Middle frontal gyrus (tissue), 1 donor: ENCODE measurements around the gene NAP1L1.

Experiments used
- DNase-seq: peaks from one replicate; pipeline ENCODE4 v3.0.0-alpha.2; 2015; ENCODE audit warnings: low spot score; ENCODE audit errors: extremely low spot score

The NAP1L1 gene, protein sequence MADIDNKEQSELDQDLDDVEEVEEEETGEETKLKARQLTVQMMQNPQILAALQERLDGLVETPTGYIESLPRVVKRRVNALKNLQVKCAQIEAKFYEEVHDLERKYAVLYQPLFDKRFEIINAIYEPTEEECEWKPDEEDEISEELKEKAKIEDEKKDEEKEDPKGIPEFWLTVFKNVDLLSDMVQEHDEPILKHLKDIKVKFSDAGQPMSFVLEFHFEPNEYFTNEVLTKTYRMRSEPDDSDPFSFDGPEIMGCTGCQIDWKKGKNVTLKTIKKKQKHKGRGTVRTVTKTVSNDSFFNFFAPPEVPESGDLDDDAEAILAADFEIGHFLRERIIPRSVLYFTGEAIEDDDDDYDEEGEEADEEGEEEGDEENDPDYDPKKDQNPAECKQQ

DNA sequence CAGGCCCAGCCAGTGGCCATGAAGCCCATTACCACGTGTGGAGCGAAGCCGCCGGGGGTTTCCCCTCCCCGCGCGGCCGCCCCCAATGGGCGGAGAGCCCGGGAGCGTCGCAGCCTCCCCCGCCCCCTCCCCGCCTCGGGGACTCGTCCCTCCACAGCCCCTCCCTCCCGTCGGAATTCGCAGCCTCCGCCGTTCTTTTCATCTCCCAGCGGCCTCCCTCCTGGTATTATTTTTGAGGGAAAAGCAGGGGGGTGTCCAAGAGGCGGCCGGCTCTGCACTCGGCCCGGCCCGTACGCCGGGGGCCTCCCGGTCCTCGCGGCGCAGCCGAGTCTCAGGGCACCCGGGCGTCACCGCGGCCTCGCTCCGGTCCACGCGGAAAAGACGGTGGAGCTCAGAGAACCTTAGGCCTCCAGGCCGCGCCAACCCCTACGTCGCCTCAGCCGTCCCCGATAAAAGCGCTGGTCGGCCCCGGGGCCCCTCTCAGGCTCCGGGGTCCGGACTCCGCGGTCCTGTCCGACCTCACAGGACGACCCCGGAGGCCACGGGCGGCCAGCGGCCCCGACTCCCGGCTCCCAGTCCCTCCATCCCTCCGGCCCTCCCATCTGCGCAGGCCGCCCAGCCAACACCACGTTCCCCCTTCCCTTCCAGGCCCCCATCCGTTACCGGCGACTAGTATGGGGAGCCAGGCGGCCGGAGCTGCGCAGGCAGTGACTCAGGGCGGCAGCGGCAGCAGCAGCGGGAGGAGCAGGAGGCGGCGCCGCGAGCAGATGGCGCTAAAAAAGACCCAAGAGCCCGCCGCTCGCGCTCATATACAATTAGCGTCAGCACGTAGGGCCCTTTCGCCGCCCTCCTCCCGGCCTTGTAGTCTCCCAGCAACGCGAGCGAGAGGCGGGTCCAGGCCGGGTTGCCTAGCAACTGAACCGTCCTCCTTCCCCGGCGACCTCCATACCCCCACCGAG lies at the start of gene NAP1L1:
Gene NAP1L1, minus strand, starts transcription at position 782 of the 959 bp plus-strand sequence. CDS start 10,466 bp downstream, outside the sequence.
- peak; percentile 95 for DNase-seq

DNA sequence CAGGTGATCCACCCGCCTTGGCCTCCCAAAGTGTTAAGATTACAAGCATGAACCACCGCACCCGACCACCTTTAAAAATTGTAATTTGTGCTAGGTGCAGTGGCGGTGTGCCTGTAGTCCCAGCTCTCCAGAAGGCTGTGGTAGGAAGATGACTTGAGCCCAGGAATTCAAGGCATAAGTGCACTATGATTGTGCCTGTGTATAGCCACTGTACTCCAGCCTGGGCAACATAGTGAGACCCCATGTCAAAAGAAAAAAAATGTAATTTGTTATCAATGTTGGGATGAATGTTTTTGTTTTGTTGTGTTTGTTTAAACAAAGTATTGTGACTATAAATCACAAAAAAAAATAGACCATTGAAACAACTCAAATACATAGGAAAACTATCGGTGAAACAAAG lies 43.1 kb upstream of the NAP1L1 start:
- no peak for DNase-seq

DNA sequence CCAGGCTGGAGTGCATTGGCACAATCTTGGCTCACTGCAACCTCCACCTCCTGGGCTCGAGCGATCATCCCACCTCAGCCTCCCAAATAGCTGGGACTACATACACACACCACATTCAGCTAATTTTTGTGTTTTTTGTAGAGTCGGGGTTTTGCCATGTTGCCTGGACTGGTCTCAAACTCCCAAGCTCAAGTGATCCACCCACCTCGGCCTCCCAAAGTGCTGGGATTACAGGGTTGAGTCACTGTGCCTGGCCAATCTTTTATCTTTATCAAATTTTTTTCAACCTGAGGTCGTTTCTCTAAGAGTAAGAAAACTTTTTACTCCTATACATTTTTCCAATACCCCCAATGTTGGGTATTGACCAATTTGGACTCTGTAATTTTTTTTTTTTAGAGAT lies 40.0 kb upstream of the NAP1L1 start:
- DNase-seq, result no peak

DNA sequence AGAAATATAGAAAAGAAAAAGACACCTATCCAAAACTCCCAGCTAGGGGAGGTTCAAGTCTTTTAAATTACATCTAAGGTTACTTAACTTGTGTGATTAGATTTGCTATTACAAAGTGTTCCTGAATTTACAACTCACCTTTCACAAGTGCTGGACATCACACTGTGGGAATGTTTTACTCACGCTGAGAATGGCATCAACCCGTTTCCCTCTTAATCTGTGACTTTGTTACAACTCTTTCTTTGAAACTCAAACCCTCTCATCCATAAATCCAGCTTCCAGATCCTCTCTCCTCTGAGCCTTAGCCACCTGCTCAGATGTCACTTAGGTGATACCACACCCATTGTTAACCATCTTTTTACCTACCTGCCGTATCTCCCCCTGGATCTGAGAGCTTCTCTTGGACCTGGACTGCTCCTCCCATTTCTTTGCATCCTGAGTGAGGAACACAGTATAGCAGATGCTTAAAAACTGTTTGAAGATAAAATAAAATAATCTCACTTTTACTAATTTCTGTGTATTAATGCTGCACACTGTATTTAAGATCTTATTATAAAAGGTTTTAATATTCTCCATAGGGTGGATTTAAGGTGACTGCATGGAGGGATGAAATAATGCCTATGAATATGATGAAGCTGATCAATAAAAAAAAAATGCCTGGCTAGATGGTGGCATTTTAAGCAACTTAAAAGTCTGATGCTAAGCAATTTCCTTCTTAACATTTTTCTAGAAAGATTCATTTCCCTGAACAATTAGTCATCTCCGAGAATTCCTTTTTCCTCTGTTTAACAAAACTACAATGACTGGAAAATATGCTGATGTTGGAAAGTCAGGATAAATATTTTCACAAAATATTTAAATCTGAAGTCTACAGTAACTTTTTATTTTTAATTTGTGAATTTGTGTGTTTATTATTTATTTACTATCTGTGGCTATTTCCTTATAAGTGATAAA lies 39.1 kb upstream of the NAP1L1 start:
- DNase-seq, result no peak

DNA sequence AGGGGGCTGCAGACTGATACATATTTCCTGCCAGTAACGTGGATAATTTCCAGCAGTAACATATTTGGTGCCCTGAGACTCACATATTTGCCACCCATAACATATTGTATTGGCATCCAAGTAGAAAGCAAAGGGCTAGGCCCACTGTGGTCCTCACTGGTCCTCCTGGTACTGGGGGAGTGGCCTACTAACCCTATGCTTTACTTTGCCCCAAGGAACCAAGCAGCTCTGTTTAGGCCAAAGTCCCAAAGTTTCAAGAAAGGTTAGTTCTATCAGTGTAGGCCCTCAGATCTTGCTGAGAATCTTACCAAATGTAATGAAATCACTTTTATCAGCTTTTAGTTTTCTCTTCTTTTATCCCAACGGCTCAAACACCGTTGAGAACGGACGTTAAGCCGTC lies 35.4 kb upstream of the NAP1L1 start:
- no peak for DNase-seq

DNA sequence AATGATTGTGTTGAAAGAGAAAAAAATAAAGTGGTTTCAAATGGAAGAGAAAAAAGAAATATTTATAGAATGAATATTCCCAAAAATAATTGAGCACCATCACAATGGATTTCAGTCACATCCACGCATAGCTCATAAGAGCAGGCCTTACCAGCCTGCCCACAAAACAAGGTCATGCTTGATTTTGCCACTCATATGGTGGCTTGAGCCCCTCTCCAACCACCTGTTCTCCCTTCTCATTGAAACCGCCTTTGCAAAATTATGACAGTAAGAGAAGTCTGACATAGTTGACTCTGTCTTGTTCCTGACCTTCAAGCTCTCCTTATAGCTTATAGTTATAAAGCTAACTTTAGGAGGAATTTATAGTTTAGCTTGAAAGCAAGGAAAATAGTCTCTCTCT lies 33.3 kb upstream of the NAP1L1 start:
- no peak for DNase-seq

DNA sequence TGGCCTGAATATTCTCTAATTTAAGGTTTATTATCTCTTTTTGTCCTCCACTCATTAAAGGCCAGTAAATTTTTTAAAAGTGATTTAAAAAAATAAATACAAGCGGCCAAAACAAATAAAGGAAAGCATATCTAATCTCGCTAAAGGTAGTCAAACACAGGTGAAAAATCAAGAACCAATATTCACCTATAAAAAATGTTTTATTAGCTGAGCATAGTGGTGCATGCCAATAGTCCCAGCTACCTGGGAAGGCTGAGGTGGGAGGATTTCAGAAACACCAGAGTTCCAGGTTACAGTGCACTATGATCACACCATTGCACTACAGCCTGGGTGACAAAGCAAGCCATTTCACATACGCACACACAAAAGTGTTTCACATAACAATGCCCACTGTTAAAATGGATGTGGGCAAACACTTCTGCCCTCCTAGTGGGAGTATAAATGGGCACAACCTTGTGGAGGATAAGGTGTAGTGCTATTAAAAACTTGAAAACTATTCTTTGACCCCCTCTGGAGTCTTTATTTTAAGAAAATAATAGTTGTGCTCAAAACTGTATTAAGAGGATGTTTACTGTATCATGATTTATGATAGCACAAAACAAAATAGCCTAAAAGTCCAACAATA lies 32.7 kb upstream of the NAP1L1 start:
- no peak for DNase-seq

DNA sequence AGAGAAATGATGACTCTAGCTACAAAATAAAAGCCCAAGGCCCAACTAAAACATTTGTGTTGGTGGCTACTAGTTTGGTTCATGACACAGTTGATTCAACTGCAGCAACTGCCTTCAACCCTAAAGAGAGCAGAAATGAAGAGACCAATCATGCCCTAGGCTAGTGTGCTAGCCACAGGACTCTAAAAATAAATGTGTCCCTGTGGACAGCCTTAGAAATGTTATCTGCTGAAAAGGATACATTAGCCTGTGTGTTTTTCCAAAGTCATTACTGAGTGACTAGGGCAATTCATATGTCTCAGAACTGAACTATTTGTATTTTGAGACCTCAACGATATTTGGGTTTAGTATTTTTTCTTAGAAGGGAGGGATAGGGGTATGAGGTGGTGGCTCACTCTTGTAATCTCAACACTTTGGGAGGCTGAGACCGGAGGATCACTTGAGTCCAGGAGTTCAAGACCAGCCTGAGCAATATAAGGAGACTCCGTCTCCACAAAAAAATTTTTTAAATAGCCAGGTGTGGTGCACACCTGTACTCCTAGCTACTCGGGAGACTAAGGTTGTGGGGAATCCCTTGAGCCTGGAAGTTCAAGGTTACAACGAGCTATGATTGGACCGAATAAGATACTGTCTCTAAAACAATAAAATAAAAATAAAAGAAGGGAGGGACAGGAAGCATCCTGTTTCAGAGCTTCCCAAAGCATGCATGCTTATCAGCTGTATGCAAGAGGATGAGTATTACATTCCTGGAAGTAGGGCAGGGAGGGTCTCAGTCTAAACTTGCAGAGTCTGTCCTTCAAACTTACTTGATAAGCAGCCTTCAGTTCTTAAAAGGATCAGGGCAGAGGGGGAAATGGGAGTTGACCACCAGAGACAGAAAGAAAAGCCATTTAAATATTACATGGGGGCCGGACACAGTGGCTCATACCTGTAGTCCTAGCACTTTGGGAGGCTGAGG lies 29.6 kb upstream of the NAP1L1 start:
- DNase-seq, result no peak

DNA sequence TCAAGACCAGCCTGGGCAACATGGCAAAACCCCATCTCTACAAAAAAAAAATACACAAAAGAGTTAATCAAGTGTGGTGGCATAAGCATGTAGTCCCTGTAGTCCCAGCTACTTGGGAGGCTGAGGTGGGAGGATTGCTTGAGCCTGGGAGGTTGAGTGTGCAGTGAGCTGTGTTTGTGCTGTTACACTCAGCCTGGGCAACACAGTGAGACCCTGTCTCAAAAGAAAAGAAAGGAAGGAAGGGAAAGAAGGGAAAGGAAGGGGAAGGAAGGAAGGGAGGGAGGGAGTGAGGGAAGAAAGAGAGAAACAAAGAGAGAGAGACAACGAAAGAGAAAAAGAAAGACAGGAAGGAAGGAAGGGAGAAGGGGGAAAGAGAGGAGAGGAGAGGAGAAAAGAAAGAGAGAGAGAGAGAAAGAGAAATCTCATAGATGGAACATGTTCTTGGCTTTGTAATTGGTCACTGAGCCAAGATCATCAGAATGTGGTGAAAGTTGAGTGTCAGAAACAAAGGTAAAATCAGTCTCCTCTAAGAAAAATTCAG lies 26.8 kb upstream of the NAP1L1 start:
- DNase-seq, result no peak

DNA sequence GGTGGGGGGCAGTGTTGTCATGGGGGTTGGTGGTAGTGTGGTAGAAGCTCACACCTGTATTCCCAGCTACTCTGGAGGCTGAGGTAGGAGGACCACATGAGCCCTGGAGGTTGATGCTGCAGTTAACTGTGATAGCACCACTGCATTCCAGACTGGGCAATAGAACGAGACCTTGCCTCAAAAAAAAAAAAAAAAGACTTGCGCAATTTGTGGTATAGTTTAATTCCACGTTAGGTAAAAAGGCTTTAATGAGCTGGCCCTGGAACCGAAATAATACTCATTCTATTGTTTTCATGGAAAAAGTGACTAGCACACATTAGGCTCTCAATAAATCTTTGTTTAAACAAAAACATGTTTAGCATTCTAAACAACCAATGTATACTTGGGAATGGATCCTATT lies 25.4 kb upstream of the NAP1L1 start:
- no peak for DNase-seq

DNA sequence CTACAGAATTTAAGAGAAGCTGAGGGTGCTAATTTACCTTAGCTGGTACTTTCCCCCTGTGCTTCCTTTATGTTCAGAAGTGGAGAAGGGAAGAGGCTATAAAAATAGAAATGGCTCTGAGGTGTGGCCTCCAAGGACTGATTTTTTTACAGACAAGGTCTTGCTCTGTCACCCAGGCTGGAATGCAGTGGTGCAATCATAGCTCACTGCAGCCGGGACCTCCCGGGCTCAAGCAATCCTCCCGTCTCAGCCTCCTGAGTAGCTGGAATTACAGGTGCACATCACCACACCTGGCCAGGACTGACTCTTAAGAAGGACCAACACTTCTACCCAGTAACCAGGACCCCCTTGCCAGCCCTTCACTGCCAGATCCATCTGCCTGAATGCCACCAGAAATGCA lies 23.9 kb upstream of the NAP1L1 start:
- no peak for DNase-seq

DNA sequence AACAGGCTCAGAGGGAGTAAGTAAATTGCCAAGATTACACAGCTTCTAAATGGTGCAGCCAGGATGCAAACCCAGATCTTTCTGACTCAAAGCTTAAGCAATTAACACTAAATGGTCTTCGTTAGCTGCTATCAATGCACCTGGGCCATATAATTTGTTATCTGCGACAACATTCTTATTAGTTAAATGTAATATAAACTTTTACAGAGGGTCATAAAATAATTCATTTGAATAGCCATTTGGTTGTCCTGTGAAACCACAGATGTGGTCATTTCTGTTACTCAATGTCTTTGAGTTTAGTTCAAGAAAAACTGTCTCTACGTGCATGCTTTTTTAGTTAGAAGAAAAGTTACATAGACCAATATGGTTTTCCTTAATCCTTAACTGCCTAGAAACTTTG lies 22.1 kb upstream of the NAP1L1 start:
- no peak for DNase-seq

DNA sequence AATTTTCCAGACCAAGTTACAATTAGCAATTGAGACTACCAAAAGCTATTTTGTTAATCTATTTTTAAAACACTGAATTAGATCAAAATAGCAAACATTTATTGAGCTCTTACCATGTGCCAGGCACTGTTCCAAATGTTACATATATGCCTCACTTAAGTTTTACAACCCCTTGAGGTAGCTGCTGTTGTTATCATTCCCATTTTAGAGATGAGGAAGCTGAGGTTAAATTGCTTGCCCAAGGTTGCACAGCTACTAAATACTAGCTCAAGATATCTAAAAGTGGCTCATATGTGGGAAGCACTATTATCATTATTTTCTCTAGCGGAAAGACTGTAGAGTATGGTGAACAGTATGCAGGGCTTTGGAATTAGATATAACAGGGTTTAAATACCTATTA lies 19.5 kb upstream of the NAP1L1 start:
- DNase-seq, result no peak

DNA sequence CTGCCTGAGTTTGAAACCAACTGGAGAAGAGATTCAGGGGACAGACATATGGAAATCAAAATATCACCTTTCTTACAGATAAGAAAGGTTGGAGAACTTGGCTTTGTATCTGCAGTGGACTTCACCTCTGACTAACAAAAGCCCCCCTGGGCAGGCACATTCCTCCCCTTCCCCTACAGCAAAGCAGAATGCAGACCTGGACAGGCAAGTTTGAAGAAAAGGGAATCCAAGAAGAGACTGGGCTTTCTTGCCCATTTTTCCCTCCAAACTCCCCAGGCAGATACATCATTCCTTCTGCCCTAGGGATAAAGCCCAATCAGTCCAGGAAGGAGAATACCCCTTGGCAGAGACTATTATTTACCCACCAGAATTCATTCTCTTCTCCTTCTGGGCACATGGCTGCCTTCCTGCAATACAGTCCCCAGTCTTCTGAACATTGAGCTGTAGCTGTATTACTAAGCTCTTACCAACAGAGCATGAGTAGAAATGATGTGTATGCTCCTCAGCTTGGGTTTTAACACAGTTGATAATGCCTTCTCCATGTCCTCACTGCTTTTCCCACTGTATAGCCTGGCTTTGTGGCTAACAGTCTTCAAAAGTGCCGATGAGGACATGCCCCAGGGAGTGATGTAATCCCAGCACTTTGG lies 17.4 kb upstream of the NAP1L1 start:
- no peak for DNase-seq

DNA sequence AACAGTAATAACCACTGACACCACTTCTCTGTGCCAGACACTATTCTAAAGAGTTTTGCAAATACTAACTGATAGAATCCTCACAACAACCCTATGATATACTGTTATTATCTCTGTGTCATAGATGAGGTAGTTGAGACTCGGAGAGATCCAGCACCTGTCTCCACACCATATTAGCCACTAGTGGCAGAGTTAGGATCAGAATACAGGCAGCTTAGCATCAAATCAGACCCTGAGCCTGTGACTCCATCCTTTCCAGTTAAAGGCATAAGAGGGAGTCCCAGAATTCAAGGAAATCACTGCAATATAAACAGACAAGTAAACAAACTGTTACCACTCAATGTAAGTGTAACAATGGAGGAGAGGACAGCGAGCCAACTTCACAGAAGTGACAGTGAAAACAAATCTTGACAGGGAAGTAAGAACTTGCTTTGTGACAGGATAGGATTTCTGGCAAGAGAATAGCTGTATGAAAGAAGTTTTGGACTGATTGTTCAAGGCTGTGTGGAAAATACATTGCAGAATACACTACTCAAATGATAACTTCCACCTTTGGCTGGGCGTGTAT lies 11.7 kb upstream of the NAP1L1 start:
- no peak for DNase-seq

DNA sequence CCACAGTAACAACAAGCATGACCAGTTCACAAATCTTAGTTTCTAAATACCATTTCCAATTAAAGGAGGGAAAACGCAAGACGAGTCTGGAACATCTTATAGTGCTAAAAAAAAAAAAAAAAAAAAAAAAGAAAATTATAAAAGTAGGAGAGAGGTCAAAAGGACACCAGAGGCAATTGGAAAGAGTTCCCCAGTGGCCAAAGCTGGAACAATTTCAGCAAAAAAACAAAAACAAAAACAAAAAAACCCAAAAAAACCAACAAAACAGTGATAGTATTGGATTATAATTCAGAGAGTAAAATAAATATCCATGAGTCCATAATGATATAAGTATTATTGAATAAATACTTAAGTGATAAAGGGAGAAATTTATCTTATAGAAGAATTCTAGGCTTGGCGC lies 10.3 kb upstream of the NAP1L1 start:
- no peak for DNase-seq

DNA sequence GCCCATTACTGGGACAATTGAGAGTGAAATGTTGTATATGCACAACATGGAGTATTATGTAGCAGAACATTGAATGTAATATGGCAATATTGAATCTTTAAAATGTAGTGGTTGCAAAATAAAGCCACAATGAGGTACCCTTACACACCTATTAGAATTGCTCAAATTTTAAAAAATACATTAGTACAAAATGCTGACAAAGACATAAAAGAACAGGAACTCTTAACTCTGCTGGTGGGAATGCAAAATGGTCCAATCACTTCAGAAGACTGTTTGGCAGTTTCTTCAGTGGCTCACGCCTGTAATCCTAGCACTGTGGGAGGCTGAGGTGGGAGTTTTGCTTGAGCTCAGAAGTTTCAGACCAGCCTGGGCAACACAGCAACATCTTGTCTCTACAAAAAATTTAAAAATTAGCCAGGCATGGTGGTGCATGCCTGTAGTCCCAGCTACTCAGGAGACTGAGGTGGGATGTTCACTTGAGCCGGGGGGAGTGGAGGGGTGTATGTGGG lies 6.8 kb upstream of the NAP1L1 start:
- DNase-seq, result no peak

DNA sequence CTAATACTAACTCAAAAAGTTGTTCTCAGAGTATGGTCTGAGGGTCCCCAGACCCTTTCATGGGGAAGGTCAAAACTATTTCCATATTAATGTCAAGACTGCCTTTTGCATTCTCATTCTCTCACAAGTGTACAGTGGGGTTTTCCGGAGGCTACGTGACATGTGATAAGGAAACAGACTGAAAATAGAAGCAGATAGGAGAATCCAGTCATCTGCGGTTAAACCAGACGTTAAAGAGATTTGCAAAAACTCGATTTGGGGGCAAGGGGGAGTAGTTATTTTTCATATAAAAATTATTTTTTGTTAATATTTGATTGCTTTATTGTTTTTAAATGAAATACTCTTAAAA lies 1.0 kb upstream of the NAP1L1 start:
- DNase-seq, result no peak
